GM20431 (cell line): ENCODE measurements around the gene DISC1.
"Not testable (repeated sequence)": the region's sequence is repeated elsewhere in the genome, so short reads cannot be mapped to it uniquely, and the experiment has no call there.

ENCODE experiments used
- in situ Hi-C: fragments of 300-500 bp; cut with MseI, MboI; formaldehyde crosslinking; loops from one replicate; pipeline ENCODE4 v1.15.0; 2020; ENCODE audit warnings: low sequenced_read_pairs; ENCODE audit not compliant: unreplicated experiment

DISC1 gene

GRCh38 chr1:231757759-231758158, 131.2 kb downstream of the DISC1 start:
- in situ Hi-C loops, result no loop called here

GRCh38 chr1:231761252-231761651, 134.7 kb downstream of the DISC1 start:
- in situ Hi-C loops, result no loop called here

- in situ Hi-C loops, result no loop called here
Observed at GRCh38 chr1:231761747-231762541, 135.4 kb downstream of the DISC1 start.

- in situ Hi-C loops, result no loop called here
Observed at GRCh38 chr1:231763456-231763855, 136.9 kb downstream of the DISC1 start.

- in situ Hi-C loops, result not testable (repeated sequence)
Observed at GRCh38 chr1:231765825-231766224, 139.2 kb downstream of the DISC1 start.

- in situ Hi-C loops, result no loop called here
Observed at GRCh38 chr1:231767471-231767870, 140.9 kb downstream of the DISC1 start.

GRCh38 chr1:231768416-231768815, 141.8 kb downstream of the DISC1 start:
- in situ Hi-C loops, result no loop called here

- in situ Hi-C loops, result no loop called here
Observed at GRCh38 chr1:231770506-231771175, 144.1 kb downstream of the DISC1 start.

- in situ Hi-C loops, result no loop called here
Observed at GRCh38 chr1:231774719-231775335, 148.2 kb downstream of the DISC1 start.

- in situ Hi-C loops, result no loop called here
Observed at GRCh38 chr1:231776010-231776756, 149.6 kb downstream of the DISC1 start.

- in situ Hi-C loops, result no loop called here
Observed at GRCh38 chr1:231776757-231777062, 150.1 kb downstream of the DISC1 start.

GRCh38 chr1:231778009-231778719, 151.6 kb downstream of the DISC1 start:
- in situ Hi-C loops, result no loop called here

GRCh38 chr1:231779081-231779480, 152.5 kb downstream of the DISC1 start:
- in situ Hi-C loops, result no loop called here

GRCh38 chr1:231781892-231782291, 155.3 kb downstream of the DISC1 start:
- in situ Hi-C loops, result no loop called here

- in situ Hi-C loops, result not testable (repeated sequence)
Observed at GRCh38 chr1:231785073-231785472, 158.5 kb downstream of the DISC1 start.

- in situ Hi-C loops, result no loop called here
Observed at GRCh38 chr1:231786126-231786525, 159.5 kb downstream of the DISC1 start.

- in situ Hi-C loops, result no loop called here
Observed at GRCh38 chr1:231792634-231793033, 166.0 kb downstream of the DISC1 start.

- in situ Hi-C loops, result no loop called here
Observed at GRCh38 chr1:231793893-231794292, 167.3 kb downstream of the DISC1 start.

- in situ Hi-C loops, result no loop called here
Observed at GRCh38 chr1:231796141-231796540, 169.6 kb downstream of the DISC1 start.

- in situ Hi-C loops, result no loop called here
Observed at GRCh38 chr1:231799363-231799986, 172.9 kb downstream of the DISC1 start.
